ENCODE data around the gene STXBP6. TPM values are rescaled to one million over a fixed set of nuclear protein-coding genes. Genes with fewer than 3 reads are reported as not detected.

Gene STXBP6
- total RNA-seq, 1 donor from 2014 or later, result 1.7 TPM

- Mint-ChIP-seq H3K4me1 (ENCODE audit: low read depth) (peaks cover under 1% of the 10 kb centered on the region), H3K4me3 (ENCODE audit: unreplicated experiment) (no peak overlapping the region), H3K9me3 (ENCODE audit: low read depth) (no peaks in the 10 kb centered on the region), H3K36me3 (ENCODE audit: low read depth) (no peaks in the 10 kb centered on the region), H3K27ac (ENCODE audit: unreplicated experiment) (no peak overlapping the region), H3K27me3 (ENCODE audit: low read depth) (peaks cover 4% of the 10 kb centered on the region)
- TF ChIP-seq CTCF (IDR thresholded peaks at IDR 0.05), result no peak
- no peak for DNase-seq (ENCODE audit: low spot score)
These were observed 102.8 kb downstream of the STXBP6 start for GRCh38 chr14:24947131-24947530.

GRCh38 chr14:24944800-24945199 lies 105.1 kb downstream of the STXBP6 start:
- H3K9me3 Mint-ChIP-seq (ENCODE audit: low read depth), result no peaks in the 10 kb centered on the region
- no peaks in the 10 kb centered on the region for H3K36me3 Mint-ChIP-seq (ENCODE audit: low read depth)
- TF ChIP-seq CTCF (IDR thresholded peaks at IDR 0.05), result no peak
- no peak for DNase-seq (ENCODE audit: low spot score)
- no peak overlapping the region for H3K27ac Mint-ChIP-seq (ENCODE audit: unreplicated experiment)
- peaks cover 4% of the 10 kb centered on the region for H3K27me3 Mint-ChIP-seq (ENCODE audit: low read depth)
- no peak overlapping the region for H3K4me3 Mint-ChIP-seq (ENCODE audit: unreplicated experiment)
- peaks cover 9% of the 10 kb centered on the region for H3K4me1 Mint-ChIP-seq (ENCODE audit: low read depth)

- Mint-ChIP-seq H3K27ac (ENCODE audit: unreplicated experiment) (no peak overlapping the region), H3K4me1 (ENCODE audit: low read depth) (peaks cover 9% of the 10 kb centered on the region), H3K9me3 (ENCODE audit: low read depth) (no peaks in the 10 kb centered on the region), H3K4me3 (ENCODE audit: unreplicated experiment) (no peak overlapping the region), H3K36me3 (ENCODE audit: low read depth) (no peaks in the 10 kb centered on the region), H3K27me3 (ENCODE audit: low read depth) (peaks cover 1% of the 10 kb centered on the region)
- no peak for DNase-seq (ENCODE audit: low spot score)
- no peak for TF ChIP-seq CTCF (IDR thresholded peaks at IDR 0.05)
These were observed 106.9 kb downstream of the STXBP6 start for GRCh38 chr14:24943024-24943423.

- TF ChIP-seq CTCF (IDR thresholded peaks at IDR 0.05), result no peak
- Mint-ChIP-seq H3K9me3 (ENCODE audit: low read depth) (no peaks in the 10 kb centered on the region), H3K27me3 (ENCODE audit: low read depth) (peaks cover 1% of the 10 kb centered on the region), H3K36me3 (ENCODE audit: low read depth) (no peaks in the 10 kb centered on the region), H3K27ac (ENCODE audit: unreplicated experiment) (no peak overlapping the region), H3K4me1 (ENCODE audit: low read depth) (peaks cover 9% of the 10 kb centered on the region), H3K4me3 (ENCODE audit: unreplicated experiment) (no peak overlapping the region)
- DNase-seq (ENCODE audit: low spot score), result no peak
These were observed 108.2 kb downstream of the STXBP6 start for GRCh38 chr14:24941719-24942118.

GRCh38 chr14:24940213-24940783 lies 109.6 kb downstream of the STXBP6 start:
- peaks cover 4% of the 10 kb centered on the region for H3K27me3 Mint-ChIP-seq (ENCODE audit: low read depth)
- H3K36me3 Mint-ChIP-seq (ENCODE audit: low read depth), result peaks cover 3% of the 10 kb centered on the region
- no peak overlapping the region for H3K4me3 Mint-ChIP-seq (ENCODE audit: unreplicated experiment)
- H3K4me1 Mint-ChIP-seq (ENCODE audit: low read depth), result peaks cover 9% of the 10 kb centered on the region
- no peak for DNase-seq (ENCODE audit: low spot score)
- no peaks in the 10 kb centered on the region for H3K9me3 Mint-ChIP-seq (ENCODE audit: low read depth)
- no peak overlapping the region for H3K27ac Mint-ChIP-seq (ENCODE audit: unreplicated experiment)
- TF ChIP-seq CTCF (IDR thresholded peaks at IDR 0.05), result no peak
